ENCODE measurements around the gene ALKBH7.

The ALKBH7 gene

GRCh38 chr19:6376512-6377190, 4.1 kb downstream of the ALKBH7 start:
- DNase-seq (ENCODE audit: low read depth in 1 of 2, low spot score in 1 of 2) = no peak
- TF ChIP-seq JUND (IDR thresholded peaks at IDR 0.05; ENCODE audit: low read depth) = no peak
- in situ Hi-C loops (cut with HindIII; ENCODE audit: low pct_unique_long_range_greater_than_20kb, low sequenced_read_pairs) = no loop called here

- in situ Hi-C loops (cut with HindIII; ENCODE audit: low pct_unique_long_range_greater_than_20kb, low sequenced_read_pairs) = no loop called here
- no peak for TF ChIP-seq JUND (IDR thresholded peaks at IDR 0.05; ENCODE audit: low read depth)
- DNase-seq (ENCODE audit: low read depth in 1 of 2, low spot score in 1 of 2) = peak in 1 of 2 experiments; percentile 14
Observed at GRCh38 chr19:6378041-6378440, 5.4 kb downstream of the ALKBH7 start.

- no peak for TF ChIP-seq JUND (IDR thresholded peaks at IDR 0.05; ENCODE audit: low read depth)
- in situ Hi-C loops (cut with HindIII; ENCODE audit: low pct_unique_long_range_greater_than_20kb, low sequenced_read_pairs) = no loop called here
- DNase-seq (ENCODE audit: low read depth in 1 of 2, low spot score in 1 of 2) = no peak
Observed at GRCh38 chr19:6378486-6378885, 5.9 kb downstream of the ALKBH7 start.

- no peak for DNase-seq (ENCODE audit: low read depth in 1 of 2, low spot score in 1 of 2)
- TF ChIP-seq JUND (IDR thresholded peaks at IDR 0.05; ENCODE audit: low read depth) = no peak
- in situ Hi-C loops (cut with HindIII; ENCODE audit: low pct_unique_long_range_greater_than_20kb, low sequenced_read_pairs) = no loop called here
Observed at GRCh38 chr19:6379744-6380143, 7.2 kb downstream of the ALKBH7 start.

- in situ Hi-C loops (cut with HindIII; ENCODE audit: low pct_unique_long_range_greater_than_20kb, low sequenced_read_pairs) = no loop called here
- DNase-seq (ENCODE audit: low read depth in 1 of 2, low spot score in 1 of 2) = no peak
- TF ChIP-seq JUND (IDR thresholded peaks at IDR 0.05; ENCODE audit: low read depth) = no peak
Observed at GRCh38 chr19:6381030-6381750, 8.6 kb downstream of the ALKBH7 start.

- in situ Hi-C loops (cut with HindIII; ENCODE audit: low pct_unique_long_range_greater_than_20kb, low sequenced_read_pairs) = no loop called here
- TF ChIP-seq JUND (IDR thresholded peaks at IDR 0.05; ENCODE audit: low read depth) = no peak
- no peak for DNase-seq (ENCODE audit: low read depth in 1 of 2, low spot score in 1 of 2)
Observed at GRCh38 chr19:6383188-6383587, 10.6 kb downstream of the ALKBH7 start.

- in situ Hi-C loops (cut with HindIII; ENCODE audit: low pct_unique_long_range_greater_than_20kb, low sequenced_read_pairs) = no loop called here
- no peak for DNase-seq (ENCODE audit: low read depth in 1 of 2, low spot score in 1 of 2)
- TF ChIP-seq JUND (IDR thresholded peaks at IDR 0.05; ENCODE audit: low read depth) = no peak
Observed at GRCh38 chr19:6384381-6384780, 11.8 kb downstream of the ALKBH7 start.

GRCh38 chr19:6387372-6387771, 14.8 kb downstream of the ALKBH7 start:
- in situ Hi-C loops (cut with HindIII; ENCODE audit: low pct_unique_long_range_greater_than_20kb, low sequenced_read_pairs) = no loop called here
- no peak for TF ChIP-seq JUND (IDR thresholded peaks at IDR 0.05; ENCODE audit: low read depth)
- DNase-seq (ENCODE audit: low read depth in 1 of 2, low spot score in 1 of 2) = no peak

- TF ChIP-seq JUND (IDR thresholded peaks at IDR 0.05; ENCODE audit: low read depth) = no peak
- in situ Hi-C loops (cut with HindIII; ENCODE audit: low pct_unique_long_range_greater_than_20kb, low sequenced_read_pairs) = no loop called here
- no peak for DNase-seq (ENCODE audit: low read depth in 1 of 2, low spot score in 1 of 2)
Observed at GRCh38 chr19:6392221-6393073, 19.9 kb downstream of the ALKBH7 start.

- peak; percentile 82 to 90 for DNase-seq (ENCODE audit: low read depth in 1 of 2, low spot score in 1 of 2)
- in situ Hi-C loops (cut with HindIII; ENCODE audit: low pct_unique_long_range_greater_than_20kb, low sequenced_read_pairs) = no loop called here
- no peak for TF ChIP-seq JUND (IDR thresholded peaks at IDR 0.05; ENCODE audit: low read depth)
Observed at GRCh38 chr19:6393074-6393982, 20.7 kb downstream of the ALKBH7 start, which contains the start of gene GTF2F1. TSS of gene GTF2F1 (minus strand) at chr19:6393164. CDS start at chr19:6392995, 169 bp downstream.

- TF ChIP-seq JUND (IDR thresholded peaks at IDR 0.05; ENCODE audit: low read depth) = no peak
- peak in 1 of 2 experiments; percentile 63 for DNase-seq (ENCODE audit: low read depth in 1 of 2, low spot score in 1 of 2)
- in situ Hi-C loops (cut with HindIII; ENCODE audit: low pct_unique_long_range_greater_than_20kb, low sequenced_read_pairs) = no loop called here
Observed at GRCh38 chr19:6393983-6394412, 21.4 kb downstream of the ALKBH7 start.

- in situ Hi-C loops (cut with HindIII; ENCODE audit: low pct_unique_long_range_greater_than_20kb, low sequenced_read_pairs) = no loop called here
- TF ChIP-seq JUND (IDR thresholded peaks at IDR 0.05; ENCODE audit: low read depth) = no peak
- no peak for DNase-seq (ENCODE audit: low read depth in 1 of 2, low spot score in 1 of 2)
Observed at GRCh38 chr19:6394831-6395230, 22.2 kb downstream of the ALKBH7 start.
